NCI-H2107 treated with DMSO at 0.1 percent for 48 hours (cell line): ENCODE data around the gene HOXD4.

Experiments used
- DNase-seq: peaks from one replicate; lab custom pipeline; 2025; ENCODE audit not compliant: unreplicated experiment; lab: John Stamatoyannopoulos, UW

HOXD4 gene

GRCh38 chr2:176170602-176171305, 19.4 kb downstream of the HOXD4 start:
- no peak for DNase-seq

GRCh38 chr2:176171351-176172006, 20.1 kb downstream of the HOXD4 start:
- DNase-seq = no peak

- no peak for DNase-seq
These were observed 20.9 kb downstream of the HOXD4 start for GRCh38 chr2:176172007-176172894.

- no peak for DNase-seq
These were observed 21.7 kb downstream of the HOXD4 start for GRCh38 chr2:176172895-176173566.

- DNase-seq = no peak
These were observed 22.4 kb downstream of the HOXD4 start for GRCh38 chr2:176173567-176174381.

- DNase-seq = no peak
These were observed 23.1 kb downstream of the HOXD4 start for GRCh38 chr2:176174382-176174823.

GRCh38 chr2:176174824-176175708, 23.7 kb downstream of the HOXD4 start:
- DNase-seq = no peak

GRCh38 chr2:176175709-176176607, 24.6 kb downstream of the HOXD4 start:
- no peak for DNase-seq

GRCh38 chr2:176177580-176178037, 26.3 kb downstream of the HOXD4 start:
- no peak for DNase-seq

GRCh38 chr2:176178038-176178756, 26.8 kb downstream of the HOXD4 start:
- no peak for DNase-seq

GRCh38 chr2:176178757-176179295, 27.5 kb downstream of the HOXD4 start:
- no peak for DNase-seq

- no peak for DNase-seq
These were observed 30.2 kb downstream of the HOXD4 start for GRCh38 chr2:176181551-176181950.

GRCh38 chr2:176182671-176183070, 31.3 kb downstream of the HOXD4 start:
- no peak for DNase-seq

- DNase-seq = no peak
These were observed 33.4 kb downstream of the HOXD4 start for GRCh38 chr2:176184749-176185148.

GRCh38 chr2:176186024-176186423, 34.7 kb downstream of the HOXD4 start:
- no peak for DNase-seq

- no peak for DNase-seq
These were observed 36.0 kb downstream of the HOXD4 start for GRCh38 chr2:176187200-176187898.
